ENCODE results near the gene KCNMB1.

DNA sequence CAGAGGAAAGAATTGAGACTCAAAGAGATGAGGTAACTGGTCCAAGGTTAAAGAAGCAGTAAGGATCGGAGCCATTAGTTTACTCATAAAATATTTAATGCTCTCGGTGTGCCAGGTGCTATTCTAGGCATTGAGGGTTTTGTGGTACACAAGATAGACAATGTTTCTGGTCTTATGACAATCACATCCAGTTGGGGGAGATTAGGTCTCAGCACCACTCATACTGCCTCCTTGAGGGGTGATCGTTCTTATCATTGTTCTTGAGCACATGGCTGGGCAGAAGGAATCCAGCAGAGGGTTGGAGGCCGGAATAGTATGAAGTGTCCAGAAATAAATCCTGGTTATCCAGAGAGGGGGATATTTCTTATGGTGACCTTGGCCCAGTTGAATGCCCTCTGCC, 50.9 kb downstream of the KCNMB1 start:
- TF ChIP-seq, protein P1, sequence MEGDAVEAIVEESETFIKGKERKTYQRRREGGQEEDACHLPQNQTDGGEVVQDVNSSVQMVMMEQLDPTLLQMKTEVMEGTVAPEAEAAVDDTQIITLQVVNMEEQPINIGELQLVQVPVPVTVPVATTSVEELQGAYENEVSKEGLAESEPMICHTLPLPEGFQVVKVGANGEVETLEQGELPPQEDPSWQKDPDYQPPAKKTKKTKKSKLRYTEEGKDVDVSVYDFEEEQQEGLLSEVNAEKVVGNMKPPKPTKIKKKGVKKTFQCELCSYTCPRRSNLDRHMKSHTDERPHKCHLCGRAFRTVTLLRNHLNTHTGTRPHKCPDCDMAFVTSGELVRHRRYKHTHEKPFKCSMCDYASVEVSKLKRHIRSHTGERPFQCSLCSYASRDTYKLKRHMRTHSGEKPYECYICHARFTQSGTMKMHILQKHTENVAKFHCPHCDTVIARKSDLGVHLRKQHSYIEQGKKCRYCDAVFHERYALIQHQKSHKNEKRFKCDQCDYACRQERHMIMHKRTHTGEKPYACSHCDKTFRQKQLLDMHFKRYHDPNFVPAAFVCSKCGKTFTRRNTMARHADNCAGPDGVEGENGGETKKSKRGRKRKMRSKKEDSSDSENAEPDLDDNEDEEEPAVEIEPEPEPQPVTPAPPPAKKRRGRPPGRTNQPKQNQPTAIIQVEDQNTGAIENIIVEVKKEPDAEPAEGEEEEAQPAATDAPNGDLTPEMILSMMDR (IDR thresholded peaks at IDR 0.05), result no peak
- TF ChIP-seq, protein P2, sequence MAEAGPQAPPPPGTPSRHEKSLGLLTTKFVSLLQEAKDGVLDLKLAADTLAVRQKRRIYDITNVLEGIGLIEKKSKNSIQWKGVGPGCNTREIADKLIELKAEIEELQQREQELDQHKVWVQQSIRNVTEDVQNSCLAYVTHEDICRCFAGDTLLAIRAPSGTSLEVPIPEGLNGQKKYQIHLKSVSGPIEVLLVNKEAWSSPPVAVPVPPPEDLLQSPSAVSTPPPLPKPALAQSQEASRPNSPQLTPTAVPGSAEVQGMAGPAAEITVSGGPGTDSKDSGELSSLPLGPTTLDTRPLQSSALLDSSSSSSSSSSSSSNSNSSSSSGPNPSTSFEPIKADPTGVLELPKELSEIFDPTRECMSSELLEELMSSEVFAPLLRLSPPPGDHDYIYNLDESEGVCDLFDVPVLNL (CRISPR knock-in tag; IDR thresholded peaks at IDR 0.05; ENCODE audit: borderline replicate concordance, low read depth), result no peak
- TF ChIP-seq FOXK1 (CRISPR knock-in tag; IDR thresholded peaks at IDR 0.05), result no peak
- TF ChIP-seq TEAD4 (CRISPR knock-in tag; IDR thresholded peaks at IDR 0.05), result no peak
- TF ChIP-seq, protein P3, sequence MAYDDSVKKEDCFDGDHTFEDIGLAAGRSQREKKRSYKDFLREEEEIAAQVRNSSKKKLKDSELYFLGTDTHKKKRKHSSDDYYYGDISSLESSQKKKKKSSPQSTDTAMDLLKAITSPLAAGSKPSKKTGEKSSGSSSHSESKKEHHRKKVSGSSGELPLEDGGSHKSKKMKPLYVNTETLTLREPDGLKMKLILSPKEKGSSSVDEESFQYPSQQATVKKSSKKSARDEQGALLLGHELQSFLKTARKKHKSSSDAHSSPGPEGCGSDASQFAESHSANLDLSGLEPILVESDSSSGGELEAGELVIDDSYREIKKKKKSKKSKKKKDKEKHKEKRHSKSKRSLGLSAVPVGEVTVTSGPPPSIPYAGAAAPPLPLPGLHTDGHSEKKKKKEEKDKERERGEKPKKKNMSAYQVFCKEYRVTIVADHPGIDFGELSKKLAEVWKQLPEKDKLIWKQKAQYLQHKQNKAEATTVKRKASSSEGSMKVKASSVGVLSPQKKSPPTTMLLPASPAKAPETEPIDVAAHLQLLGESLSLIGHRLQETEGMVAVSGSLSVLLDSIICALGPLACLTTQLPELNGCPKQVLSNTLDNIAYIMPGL (CRISPR knock-in tag; IDR thresholded peaks at IDR 0.05), result no peak
- TF ChIP-seq, protein P4, sequence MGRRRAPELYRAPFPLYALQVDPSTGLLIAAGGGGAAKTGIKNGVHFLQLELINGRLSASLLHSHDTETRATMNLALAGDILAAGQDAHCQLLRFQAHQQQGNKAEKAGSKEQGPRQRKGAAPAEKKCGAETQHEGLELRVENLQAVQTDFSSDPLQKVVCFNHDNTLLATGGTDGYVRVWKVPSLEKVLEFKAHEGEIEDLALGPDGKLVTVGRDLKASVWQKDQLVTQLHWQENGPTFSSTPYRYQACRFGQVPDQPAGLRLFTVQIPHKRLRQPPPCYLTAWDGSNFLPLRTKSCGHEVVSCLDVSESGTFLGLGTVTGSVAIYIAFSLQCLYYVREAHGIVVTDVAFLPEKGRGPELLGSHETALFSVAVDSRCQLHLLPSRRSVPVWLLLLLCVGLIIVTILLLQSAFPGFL (CRISPR knock-in tag; IDR thresholded peaks at IDR 0.05; ENCODE audit: borderline replicate concordance), result no peak
- no peak for TF ChIP-seq ELF4 (CRISPR knock-in tag; IDR thresholded peaks at IDR 0.05; ENCODE audit: low read depth)
- TF ChIP-seq CREB1 (CRISPR knock-in tag; IDR thresholded peaks at IDR 0.05), result no peak
- TF ChIP-seq, protein P5, sequence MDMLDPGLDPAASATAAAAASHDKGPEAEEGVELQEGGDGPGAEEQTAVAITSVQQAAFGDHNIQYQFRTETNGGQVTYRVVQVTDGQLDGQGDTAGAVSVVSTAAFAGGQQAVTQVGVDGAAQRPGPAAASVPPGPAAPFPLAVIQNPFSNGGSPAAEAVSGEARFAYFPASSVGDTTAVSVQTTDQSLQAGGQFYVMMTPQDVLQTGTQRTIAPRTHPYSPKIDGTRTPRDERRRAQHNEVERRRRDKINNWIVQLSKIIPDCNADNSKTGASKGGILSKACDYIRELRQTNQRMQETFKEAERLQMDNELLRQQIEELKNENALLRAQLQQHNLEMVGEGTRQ (CRISPR knock-in tag; IDR thresholded peaks at IDR 0.05), result no peak
- no peak for TF ChIP-seq HMGA2 (CRISPR knock-in tag; IDR thresholded peaks at IDR 0.05)
- no peak for TF ChIP-seq SP1 (CRISPR knock-in tag; conservative IDR thresholded peaks at IDR 0.05)
